ENCODE results near the gene MT1X.
A peak's percentile ranks its signal among the peaks of the same experiment; 100 is the strongest.
"Not testable (repeated sequence)": the region's sequence is repeated elsewhere in the genome, so short reads cannot be mapped to it uniquely, and the experiment has no call there.

The MT1X gene

GRCh38 chr16:56713794-56714193 is 31.5 kb downstream of the MT1X start:
- no peak for DNase-seq

- no peak for DNase-seq
These were observed 32.9 kb downstream of the MT1X start for GRCh38 chr16:56715126-56715525.

- DNase-seq = no peak
These were observed 34.5 kb downstream of the MT1X start for GRCh38 chr16:56716761-56717160.

GRCh38 chr16:56717532-56717931 is 35.3 kb downstream of the MT1X start:
- not testable (repeated sequence) for DNase-seq

GRCh38 chr16:56722200-56722842 is 40.1 kb downstream of the MT1X start:
- no peak for DNase-seq

GRCh38 chr16:56724191-56724590 is 41.9 kb downstream of the MT1X start:
- DNase-seq = no peak

- no peak for DNase-seq
These were observed 44.0 kb downstream of the MT1X start for GRCh38 chr16:56726283-56726682.

GRCh38 chr16:56726926-56727325 is 44.7 kb downstream of the MT1X start:
- DNase-seq = no peak

- DNase-seq = no peak
These were observed 45.8 kb downstream of the MT1X start for GRCh38 chr16:56728027-56728426.

GRCh38 chr16:56728980-56729734 is 46.9 kb downstream of the MT1X start:
- no peak for DNase-seq

GRCh38 chr16:56729735-56730662 is 47.7 kb downstream of the MT1X start, which contains the start of gene NUP93:
Gene NUP93 (plus strand): TSS chr16:56730129. CDS start chr16:56748248, 18,119 bp downstream.
- peak; percentile 92 for DNase-seq

GRCh38 chr16:56732366-56732765 is 50.1 kb downstream of the MT1X start:
- no peak for DNase-seq

GRCh38 chr16:56732832-56733231 is 50.6 kb downstream of the MT1X start:
- DNase-seq = no peak
